GM21576 (cell line): ENCODE measurements around the gene TMEM185A.
A peak's percentile ranks its signal among the peaks of the same experiment; 100 is the strongest.
"Not testable (repeated sequence)": the region's sequence is repeated elsewhere in the genome, so short reads cannot be mapped to it uniquely, and the experiment has no call there.

Experiments
- ATAC-seq: cut with Tn5 transposase; IDR thresholded peaks from one replicate; pipeline ENCODE4 v1.9.1; 2021; ENCODE audit warnings: mild to moderate bottlenecking, moderate library complexity; ENCODE audit not compliant: unreplicated experiment

TMEM185A gene

DNA sequence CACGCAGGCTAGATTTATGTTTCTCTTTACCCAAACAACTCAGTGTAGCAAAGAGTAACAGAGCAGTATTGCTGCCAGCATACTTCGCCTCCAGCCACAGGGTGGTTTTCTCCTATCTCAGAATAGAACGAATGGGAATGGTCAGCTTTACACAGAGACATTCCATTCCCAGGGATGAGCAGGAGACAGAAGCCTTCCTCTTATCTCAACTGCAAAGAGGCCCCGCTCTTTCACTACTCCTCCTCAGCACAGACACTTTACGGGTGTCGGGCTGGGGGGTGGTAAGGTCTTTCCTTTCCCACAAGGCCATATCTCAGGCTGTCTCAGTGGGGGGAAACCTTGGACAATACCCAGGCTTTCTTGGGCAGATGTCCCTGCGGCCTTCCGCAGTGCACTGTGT lies 4.8 kb downstream of the TMEM185A start:
- ATAC-seq = not testable (repeated sequence)

DNA sequence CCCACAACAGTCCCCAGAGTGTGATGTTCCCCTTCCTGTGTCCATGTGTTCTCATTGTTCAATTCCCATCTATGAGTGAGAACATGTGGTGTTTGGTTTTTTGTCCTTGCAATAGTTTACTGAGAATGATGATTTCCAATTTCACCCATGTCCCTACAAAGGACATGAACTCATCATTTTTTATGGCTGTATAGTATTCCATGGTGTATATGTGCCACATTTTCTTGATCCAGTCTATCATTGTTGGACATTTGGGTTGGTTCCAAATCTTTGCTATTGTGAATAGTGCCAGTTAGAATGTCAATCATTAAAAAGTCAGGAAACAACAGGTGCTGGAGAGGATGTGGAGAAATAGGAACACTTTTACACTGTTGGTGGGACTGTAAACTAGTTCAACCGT lies 11.9 kb downstream of the TMEM185A start:
- ATAC-seq = not testable (repeated sequence)

DNA sequence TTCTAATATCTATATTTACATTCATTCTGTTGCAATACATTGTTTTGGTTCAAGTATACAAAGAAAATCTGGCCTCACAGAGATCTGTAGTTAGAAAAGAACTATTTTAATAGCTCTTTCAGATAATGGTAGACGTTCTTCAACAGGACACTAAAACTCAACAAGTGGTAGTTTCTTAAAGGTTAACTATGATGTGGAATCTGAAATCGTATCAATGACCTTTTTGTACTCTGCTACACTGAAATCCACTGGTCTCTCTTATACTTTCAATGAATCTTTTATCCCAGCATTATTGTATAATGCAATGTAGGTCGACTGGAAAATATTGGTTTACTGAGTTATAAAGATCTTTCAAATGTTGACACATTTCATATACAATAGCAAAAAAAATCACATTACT lies 12.7 kb downstream of the TMEM185A start:
- no peak for ATAC-seq

DNA sequence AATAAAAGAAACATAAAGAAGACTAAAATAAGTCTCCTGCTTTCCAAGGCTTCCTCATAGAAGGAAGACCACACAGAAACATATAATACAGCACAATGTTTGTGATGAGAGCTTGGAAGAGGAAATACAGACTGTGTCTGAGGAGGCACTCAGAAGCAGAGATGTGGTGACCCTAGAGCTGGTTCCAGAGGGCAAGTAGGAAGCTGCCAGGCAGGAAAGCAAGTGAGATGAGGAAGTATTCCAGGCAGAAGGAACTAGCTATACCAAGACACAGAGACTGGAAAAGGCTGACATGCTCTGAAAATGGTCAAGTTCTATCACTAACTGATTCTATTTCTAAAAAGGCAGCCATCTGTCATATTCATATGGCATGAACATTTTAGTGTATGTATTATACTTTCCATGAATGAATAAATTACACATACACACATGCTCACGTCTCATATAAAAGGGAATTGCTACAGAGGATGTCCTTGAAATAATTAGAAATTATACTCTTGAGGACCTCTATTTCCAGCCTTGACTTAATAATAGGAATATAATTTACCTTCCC lies 19.9 kb downstream of the TMEM185A start:
- ATAC-seq = no peak

DNA sequence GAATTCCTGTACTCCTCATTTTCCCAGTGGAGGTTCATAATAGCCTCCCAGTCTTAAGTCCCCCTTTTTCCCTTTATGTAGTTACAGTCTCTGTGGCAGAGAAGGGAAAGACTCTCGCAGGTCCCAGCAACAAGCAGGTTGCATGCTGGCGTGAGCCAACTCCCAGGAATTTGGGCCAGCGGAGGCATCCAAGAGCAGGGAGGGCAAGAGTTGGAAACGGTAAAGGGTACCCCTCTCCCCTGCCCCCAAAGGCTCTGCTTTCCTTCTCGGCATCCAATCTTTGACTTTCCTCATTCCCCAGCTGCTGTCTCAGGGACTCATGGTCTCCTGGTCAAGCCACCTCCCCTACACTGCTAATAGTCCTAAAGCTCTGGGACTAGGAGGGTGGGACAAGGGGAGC lies 21.1 kb downstream of the TMEM185A start:
- ATAC-seq = no peak

DNA sequence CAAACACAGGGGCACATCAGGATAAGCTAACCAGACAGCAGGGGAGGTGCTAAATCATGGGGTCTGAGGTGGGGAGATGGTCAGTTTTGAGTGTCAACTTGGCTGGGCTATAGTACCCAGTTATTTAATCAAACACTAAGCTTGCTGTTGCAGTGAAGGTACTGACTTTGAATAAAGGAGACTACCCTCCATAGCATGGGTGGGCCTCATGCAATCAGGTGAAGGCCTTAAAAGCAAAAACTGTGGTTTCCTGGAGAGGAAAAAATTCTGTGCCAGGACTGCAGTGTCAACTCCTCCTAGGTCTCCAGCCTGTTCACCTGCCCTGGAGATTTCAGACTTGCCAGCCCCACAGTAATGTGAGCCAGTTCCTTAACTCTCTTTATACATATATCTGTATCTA lies 23.9 kb downstream of the TMEM185A start:
- no peak for ATAC-seq

DNA sequence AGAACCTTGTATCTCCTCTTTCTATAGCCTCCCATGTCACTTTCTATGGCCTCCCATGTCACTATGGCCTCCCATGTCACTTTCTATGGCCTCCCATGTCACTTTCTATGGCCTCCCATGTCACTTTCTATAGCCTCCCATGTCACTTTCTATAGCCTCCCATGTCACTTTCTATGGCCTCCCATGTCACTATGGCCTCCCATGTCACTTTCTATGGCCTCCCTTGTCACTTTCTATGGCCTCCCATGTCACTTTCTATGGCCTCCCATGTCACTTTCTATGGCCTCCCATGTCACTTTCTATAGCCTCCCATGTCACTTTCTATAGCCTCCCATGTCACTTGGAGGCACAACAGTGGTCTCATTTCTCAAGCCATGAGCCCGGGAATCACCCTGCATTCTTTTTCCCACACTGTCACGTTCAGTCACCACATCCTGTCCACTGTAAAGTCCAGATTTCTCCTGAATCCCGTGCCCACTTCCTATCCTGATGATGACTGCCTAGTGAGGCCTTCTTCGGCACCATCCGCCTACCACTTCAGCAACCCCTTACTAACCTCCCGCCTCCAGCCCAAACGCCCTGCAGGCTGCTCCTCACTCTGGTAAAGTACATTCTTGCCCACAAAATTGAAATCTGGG lies 26.2 kb downstream of the TMEM185A start:
- not testable (repeated sequence) for ATAC-seq

DNA sequence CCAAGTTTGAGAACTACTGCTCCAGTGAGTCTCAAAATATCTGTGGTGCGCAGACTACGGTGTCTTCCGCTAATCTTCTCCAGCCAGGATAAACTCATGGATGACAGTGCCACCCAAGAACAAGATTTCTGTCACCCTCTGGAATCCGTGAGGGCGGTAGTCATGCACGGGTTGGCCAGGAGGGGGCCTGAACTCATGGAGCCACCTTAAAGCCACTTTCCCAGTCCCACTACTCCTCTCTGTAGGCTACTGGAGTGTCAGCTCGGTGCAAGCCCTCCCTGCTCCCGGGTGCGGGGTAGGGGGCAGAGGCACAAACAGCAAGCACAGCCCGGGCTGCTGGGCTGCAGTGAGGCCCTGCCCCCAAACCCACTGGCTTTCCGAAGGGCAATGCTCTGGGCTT lies 33.0 kb downstream of the TMEM185A start:
- not testable (repeated sequence) for ATAC-seq

DNA sequence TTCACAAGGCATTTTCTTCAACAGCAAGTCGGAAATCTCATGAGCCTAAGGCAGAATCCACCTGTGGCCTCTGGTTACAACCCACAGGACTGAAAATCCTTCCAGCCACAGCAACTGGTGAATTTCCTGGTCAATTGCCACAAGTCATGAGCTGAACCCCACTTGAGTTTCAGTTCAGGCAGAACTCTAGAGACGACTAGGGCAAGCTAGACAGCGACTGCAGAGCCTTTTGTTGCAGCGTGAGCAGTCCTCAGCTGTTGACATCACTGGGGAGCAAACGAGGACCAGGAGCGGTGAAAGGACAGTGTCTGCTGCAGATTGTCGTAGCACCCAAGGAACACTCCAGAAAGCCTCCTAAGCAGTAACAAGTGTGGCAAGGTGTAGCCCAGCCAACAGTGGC lies 35.6 kb downstream of the TMEM185A start:
- not testable (repeated sequence) for ATAC-seq

DNA sequence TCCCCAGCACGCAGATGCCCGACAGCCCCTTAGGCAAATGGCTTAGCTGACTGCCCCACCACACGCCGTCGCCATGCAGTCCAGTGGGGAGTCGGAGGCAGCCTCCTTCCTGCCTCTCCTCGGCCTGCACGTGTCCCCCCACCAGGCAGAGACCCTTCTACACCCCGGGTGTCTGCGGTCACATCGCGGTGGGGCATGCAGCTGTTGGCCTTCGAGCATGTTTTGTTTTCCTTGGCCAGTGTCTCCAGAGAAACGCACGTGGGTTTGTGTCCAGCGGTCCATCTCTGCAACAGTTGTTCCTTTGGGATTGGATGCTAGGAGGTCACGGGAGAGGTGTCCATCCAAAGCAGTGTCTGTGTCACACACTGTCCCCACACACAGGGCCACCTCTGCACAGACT lies 36.4 kb downstream of the TMEM185A start, which contains the start of gene HSFX2:
HSFX2 (minus strand) TSS at position 101 of the 400 bp plus-strand sequence. CDS start 614 bp downstream, outside the sequence.
- not testable (repeated sequence) for ATAC-seq

DNA sequence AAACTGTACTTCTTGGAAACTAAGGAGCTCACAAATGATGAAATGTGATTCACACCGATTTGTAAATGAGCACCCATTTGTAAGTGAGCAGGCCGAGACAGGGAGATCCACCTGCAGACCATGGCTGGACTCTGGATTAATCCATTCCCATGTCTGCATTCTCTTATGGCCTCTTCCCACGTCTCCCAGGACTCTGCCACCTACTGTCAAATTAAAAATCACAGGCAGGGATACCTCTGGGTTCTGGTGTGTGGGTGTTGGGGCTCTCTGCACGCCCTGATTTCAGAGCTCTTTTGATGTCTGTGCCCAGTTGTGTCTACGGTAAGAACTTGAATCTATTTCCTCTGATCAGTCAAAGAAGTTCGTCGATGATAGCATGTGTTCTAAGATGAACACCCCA lies 40.6 kb downstream of the TMEM185A start:
- not testable (repeated sequence) for ATAC-seq

DNA sequence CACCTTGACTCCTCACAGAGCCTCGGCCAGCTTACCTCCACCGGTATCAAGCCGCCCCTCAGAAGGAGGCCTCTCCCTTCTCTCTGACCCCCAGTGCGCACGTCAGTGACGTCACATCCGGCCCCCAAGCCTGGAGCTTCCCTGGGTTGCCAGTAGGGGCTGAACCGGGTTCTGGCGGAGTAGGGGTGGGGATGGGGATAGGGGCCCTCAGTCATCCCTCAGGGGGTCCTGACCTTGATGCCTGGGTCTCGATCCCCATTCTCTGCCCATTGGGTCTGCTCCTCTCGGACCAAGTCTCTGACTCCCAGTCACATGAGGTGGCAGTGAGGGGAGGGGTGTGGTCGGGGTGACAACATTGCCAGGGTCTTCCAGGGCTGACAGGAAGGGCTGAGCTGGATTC lies 44.2 kb downstream of the TMEM185A start, which contains the start of gene MAGEA9B:
MAGEA9B (minus strand) TSS at position 101 of the 400 bp plus-strand sequence. CDS start 4,280 bp downstream, outside the sequence.
- ATAC-seq = not testable (repeated sequence)

DNA sequence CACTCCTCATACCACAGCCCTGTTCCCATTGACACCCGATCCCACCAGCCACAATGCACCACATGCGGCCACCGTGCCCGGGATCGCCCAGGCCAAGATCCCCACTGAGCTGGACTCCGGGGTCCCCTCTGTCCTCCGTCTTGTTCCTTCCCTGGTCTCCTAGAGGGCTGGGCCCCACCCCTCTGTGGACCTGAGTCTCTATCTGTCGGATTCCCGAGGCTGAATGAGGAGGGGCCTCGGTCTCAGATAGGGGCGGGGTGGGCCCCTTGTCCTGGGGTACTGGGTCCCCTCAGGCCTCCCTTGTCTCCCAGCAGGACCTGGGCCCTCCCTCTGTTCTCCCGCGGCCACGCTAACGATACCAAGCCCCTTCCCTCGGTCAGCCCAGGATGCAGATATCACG lies 46.0 kb downstream of the TMEM185A start:
- ATAC-seq = not testable (repeated sequence)

DNA sequence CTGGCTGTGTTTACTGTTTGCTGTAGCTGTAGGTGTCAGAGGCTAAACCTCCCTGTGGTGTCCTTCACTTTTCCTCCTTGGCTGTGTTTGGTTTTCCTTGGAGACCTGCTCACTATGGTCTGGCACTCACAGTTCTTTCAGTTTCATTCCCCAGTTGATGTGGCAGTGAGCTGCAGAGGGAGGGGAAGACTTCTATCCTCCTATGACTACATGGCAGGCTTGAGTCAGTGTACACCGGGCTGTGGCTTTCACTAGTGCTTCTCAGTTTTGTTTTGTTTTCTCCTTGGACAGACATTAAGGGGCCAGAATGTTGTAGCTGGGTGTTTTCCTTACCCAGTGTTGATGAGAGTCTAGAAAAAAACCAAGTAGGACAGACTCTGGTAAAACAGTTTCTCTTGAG lies 58.1 kb downstream of the TMEM185A start:
- ATAC-seq = peak; percentile 100

DNA sequence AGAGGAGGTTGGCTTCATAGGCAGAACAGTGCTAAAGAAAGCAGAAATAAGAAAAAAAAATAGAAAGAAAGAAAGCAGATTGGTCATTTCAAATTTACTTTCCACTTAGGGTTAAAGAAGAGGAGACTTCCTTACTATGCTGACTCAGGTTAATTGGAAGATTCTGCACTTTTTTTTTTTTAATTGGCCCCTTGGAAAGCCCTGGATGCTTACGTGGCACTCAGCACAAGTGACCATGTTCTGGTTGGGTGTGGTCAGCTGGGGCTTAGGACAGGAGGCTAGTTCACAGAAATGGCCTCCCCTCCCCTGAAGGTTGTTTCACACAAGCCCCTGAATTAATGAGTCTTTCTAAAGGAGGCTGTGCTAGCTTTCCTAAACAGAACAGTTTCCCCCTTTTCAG lies 58.8 kb downstream of the TMEM185A start:
- ATAC-seq = no peak

DNA sequence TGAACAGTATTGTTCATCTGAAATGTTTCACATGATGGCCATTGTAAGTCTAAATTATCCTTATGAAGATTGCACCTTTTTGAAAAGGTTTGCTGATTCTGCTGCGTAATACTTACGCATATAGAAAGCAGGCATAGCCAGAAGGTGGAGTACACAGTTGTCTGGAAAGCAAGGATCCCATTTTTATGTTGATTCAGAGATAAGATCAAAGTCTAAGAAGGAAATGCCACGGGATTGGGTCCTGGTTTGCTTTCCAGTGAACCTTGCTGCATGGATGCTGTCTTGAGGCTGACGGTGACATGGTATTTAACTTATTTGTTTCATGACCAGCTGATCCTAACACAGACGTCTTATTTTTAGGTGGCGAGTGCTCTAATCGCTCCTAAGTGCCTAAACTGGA lies 59.8 kb downstream of the TMEM185A start:
- ATAC-seq = no peak

DNA sequence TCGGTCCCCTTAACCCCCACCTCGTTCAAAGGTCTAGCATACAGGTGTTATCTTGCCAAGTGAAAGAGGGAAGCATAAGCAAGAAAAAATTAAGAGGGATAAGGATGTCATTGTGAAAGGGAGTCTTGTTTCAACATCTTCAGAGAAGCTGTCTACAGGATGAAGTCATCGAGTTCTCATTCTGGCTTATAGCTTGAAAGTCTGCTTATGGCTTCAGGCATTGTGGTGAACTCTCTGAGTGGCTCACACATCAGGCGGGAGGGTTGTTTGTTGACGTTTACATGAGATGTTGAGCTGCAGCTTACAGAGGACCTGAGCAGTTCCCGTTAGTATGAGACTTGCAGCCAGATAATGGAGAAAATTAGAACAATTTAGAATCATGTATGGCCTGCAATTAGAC lies 60.9 kb downstream of the TMEM185A start:
- no peak for ATAC-seq

DNA sequence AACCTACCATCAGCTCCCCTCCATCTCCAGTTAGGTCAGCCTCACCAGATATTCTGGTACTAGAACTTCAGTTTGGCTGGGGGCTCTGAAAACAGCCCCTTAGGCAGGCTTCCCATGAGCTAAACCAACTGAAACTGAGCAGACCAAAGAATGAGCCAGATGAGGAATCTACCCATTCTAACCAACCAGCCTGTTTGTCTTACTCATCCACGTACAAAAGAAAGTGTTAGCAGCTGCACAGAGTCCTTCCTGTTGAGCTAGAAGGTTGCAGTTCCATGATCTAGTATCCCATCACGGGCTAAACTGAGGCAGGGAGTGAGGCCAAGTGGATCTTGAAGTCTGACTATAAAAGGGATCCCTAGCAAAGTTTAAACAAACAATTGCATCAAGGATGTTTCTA lies 61.8 kb downstream of the TMEM185A start:
- ATAC-seq = no peak

DNA sequence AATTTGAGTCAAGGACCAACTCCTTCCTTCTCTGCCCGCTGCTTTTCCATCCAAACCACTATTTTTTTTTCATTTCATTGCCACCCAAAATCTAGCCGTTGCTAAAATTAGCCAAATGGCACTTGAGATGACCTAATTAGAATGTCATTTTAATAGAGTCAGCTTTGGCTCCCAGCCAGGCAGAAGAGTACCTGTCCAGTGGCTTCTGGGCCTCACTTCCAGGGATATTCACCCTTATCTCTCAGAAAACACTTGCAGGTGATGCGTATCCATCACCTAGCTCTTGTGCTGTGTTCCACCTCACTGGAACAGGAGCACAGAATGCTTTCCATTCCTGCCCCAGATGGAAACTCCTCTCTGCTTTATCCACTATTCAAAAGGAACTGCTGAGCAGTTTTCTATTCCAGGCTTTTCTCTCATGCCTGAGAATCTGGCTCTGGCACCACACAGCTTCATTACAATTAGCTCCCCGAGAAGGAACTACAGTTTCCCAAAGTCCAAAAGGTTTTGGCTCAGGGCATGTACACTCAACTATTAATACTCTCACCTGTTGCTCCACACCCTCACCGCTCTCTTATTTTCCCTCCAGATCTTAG lies 62.8 kb downstream of the TMEM185A start:
- no peak for ATAC-seq

DNA sequence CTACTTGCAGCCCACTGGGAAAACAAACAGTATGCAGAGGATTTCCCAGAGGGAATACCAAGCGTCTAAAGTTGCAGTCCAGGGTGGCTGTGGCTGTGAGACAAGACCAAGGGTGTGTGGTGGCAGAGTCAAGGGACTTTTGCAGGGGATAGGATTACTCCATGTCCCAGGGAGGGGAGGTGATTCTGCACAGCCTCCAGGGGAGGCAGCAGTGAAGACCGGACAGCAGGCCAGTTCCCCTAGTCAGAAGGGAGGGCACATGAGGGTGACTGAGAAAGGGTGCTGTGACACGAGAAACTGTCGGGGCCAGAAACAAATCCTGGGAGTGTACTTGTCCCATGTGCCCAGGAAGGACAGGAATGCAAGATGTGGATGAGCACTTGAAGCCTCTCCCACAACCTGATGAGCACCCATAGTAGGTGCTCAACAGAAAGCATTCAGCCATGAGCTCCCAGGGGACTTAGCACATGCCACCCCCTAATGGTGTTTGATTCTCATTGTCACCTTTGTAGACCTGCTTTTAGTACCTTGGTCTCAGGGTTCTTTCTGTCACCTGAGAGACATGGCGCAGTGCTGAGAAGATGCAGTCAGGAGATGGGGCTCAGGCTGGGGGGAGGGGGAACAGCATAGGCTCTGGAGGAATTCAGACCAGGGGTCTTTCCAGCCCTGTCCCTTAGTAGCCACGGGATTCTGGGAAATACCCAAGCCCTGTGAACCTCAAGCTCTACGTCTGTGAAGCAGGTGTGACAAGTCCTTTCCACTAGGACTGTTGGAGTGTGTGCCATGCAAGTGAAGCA lies 63.8 kb downstream of the TMEM185A start:
- no peak for ATAC-seq

DNA sequence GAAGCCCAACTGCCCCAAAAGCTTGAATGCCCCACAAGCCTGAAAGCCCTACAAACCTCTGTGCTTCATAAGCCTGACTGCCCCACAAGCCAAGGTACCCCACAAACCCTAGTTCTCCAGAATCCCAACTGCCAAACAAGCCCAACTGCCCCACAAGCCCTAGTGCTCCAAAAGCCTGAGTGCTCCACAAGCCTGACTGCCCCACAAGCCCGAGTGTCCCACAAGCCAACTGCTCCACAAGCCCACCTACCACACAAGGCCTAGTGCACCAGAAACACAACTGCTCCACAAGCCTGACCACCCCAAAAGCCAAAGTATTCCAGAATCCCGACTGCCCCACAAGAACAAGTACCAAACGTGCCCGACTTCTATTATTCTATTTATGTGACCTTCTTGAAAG lies 68.2 kb downstream of the TMEM185A start:
- no peak for ATAC-seq
